ENCODE measurements around the gene RSL24D1. TPM values are rescaled to one million over a fixed set of nuclear protein-coding genes. Genes with fewer than 3 reads are reported as not detected.

RSL24D1 gene
- total RNA-seq, 1 experiment from 2014 or later, result 115 TPM

- ATAC-seq (no peak), DNase-seq (ENCODE audit: low spot score) (no peak)
- TF ChIP-seq USF2 (CRISPR knock-in tag; IDR thresholded peaks at IDR 0.05), result no peak
- no peak for TF ChIP-seq ZNF317 (CRISPR knock-in tag; IDR thresholded peaks at IDR 0.05; ENCODE audit: borderline replicate concordance, low read depth)
- no peak for TF ChIP-seq ZNF512 (CRISPR knock-in tag; IDR thresholded peaks at IDR 0.05; ENCODE audit: borderline replicate concordance)
- no peak for TF ChIP-seq E2F5 (CRISPR knock-in tag; IDR thresholded peaks at IDR 0.05)
- TF ChIP-seq ATF6 (CRISPR knock-in tag; IDR thresholded peaks at IDR 0.05), result no peak
- TF ChIP-seq ZNF281 (CRISPR knock-in tag; IDR thresholded peaks at IDR 0.05), result no peak
- no peak for TF ChIP-seq SOX15 (CRISPR knock-in tag; IDR thresholded peaks at IDR 0.05)
- no peak for TF ChIP-seq NR3C1 (CRISPR knock-in tag; conservative IDR thresholded peaks at IDR 0.05; ENCODE audit: low read depth)
- TF ChIP-seq JUN (CRISPR knock-in tag; IDR thresholded peaks at IDR 0.05), result no peak
- no peak for TF ChIP-seq AR (CRISPR knock-in tag; IDR thresholded peaks at IDR 0.05)
- TF ChIP-seq USF1 (CRISPR knock-in tag; IDR thresholded peaks at IDR 0.05), result no peak
- no peak for TF ChIP-seq ZNF671 (CRISPR knock-in tag; IDR thresholded peaks at IDR 0.05)
- TF ChIP-seq PRRX2 (CRISPR knock-in tag; IDR thresholded peaks at IDR 0.05), result no peak
- TF ChIP-seq OVOL2 (CRISPR knock-in tag; IDR thresholded peaks at IDR 0.05; ENCODE audit: borderline replicate concordance), result no peak
- TF ChIP-seq GRHL2 (CRISPR knock-in tag; IDR thresholded peaks at IDR 0.05; ENCODE audit: insufficient replicate concordance, severe bottlenecking), result no peak
- no peak for TF ChIP-seq ATF3 (CRISPR knock-in tag; conservative IDR thresholded peaks at IDR 0.05)
- no peak for TF ChIP-seq FOXK1 (CRISPR knock-in tag; IDR thresholded peaks at IDR 0.05)
- TF ChIP-seq IRF2 (CRISPR knock-in tag; IDR thresholded peaks at IDR 0.05; ENCODE audit: borderline replicate concordance, low read depth), result no peak
- TF ChIP-seq ZNF532 (CRISPR knock-in tag; IDR thresholded peaks at IDR 0.05; ENCODE audit: borderline replicate concordance), result no peak
- no peak for TF ChIP-seq CREB1 (CRISPR knock-in tag; IDR thresholded peaks at IDR 0.05)
- no peaks in the 10 kb centered on the region for H3K9me3 Mint-ChIP-seq
- no peak overlapping the region for H3K4me3 Mint-ChIP-seq
- ChIA-PET CTCF (interaction anchor here (1.3 to 1.4 kb wide), 2 partner anchors 271 to 890 kb away, joined by 3 to 4 read pairs; no protein-coding TSS in a partner anchor), POLR2A (no interaction called here)
- no peaks in the 10 kb centered on the region for H3K4me1 Mint-ChIP-seq
- no peak overlapping the region for H3K27ac Mint-ChIP-seq
- no peaks in the 10 kb centered on the region for H3K36me3 Mint-ChIP-seq
- H3K27me3 Mint-ChIP-seq (ENCODE audit: low read depth), result no peaks in the 10 kb centered on the region
Observed at GRCh38 chr15:55164284-55164683, 32.5 kb downstream of the RSL24D1 start.

All from WTC11 (cell line).